Activated CD8-positive, alpha-beta memory T cell treated with anti-CD3 and anti-CD28 coated beads for 1 hour (primary cell): ENCODE measurements around the gene NAP1L1.

Source experiments
- DNase-seq, 2 donors: peaks; one replicate each; pipeline ENCODE4 v3.0.0-alpha.2; 2020; ENCODE audit warnings: low read depth in 1 of 2; ENCODE audit errors: extremely low read depth in 1 of 2

NAP1L1 gene

GRCh38 chr12:76041406-76041805 lies 43.1 kb downstream of the NAP1L1 start:
- no peak for DNase-seq

GRCh38 chr12:76040461-76040860 lies 44.0 kb downstream of the NAP1L1 start:
- no peak for DNase-seq

GRCh38 chr12:76038176-76038575 lies 46.3 kb downstream of the NAP1L1 start:
- no peak for DNase-seq

GRCh38 chr12:76037130-76038103 lies 47.1 kb downstream of the NAP1L1 start:
- no peak for DNase-seq

GRCh38 chr12:76035045-76035444 lies 49.4 kb downstream of the NAP1L1 start:
- no peak for DNase-seq

- DNase-seq, result no peak
Measured at GRCh38 chr12:76033081-76034011, 51.1 kb downstream of the NAP1L1 start.

- DNase-seq, result peak in 1 of 2 donors; percentile 11
Measured at GRCh38 chr12:76032043-76032981, 52.2 kb downstream of the NAP1L1 start.

- peak; percentile 82 to 86 for DNase-seq
Measured at GRCh38 chr12:76031414-76032042, 53.0 kb downstream of the NAP1L1 start, which contains the start of gene PHLDA1. Gene PHLDA1 (minus strand): TSS chr12:76031776.

- DNase-seq, result no peak
Measured at GRCh38 chr12:76031081-76031413, 53.4 kb downstream of the NAP1L1 start.

- DNase-seq, result peak in 1 of 2 donors; percentile 19
Measured at GRCh38 chr12:76030341-76031080, 54.0 kb downstream of the NAP1L1 start.

- no peak for DNase-seq
Measured at GRCh38 chr12:76029982-76030340, 54.5 kb downstream of the NAP1L1 start.

- no peak for DNase-seq
Measured at GRCh38 chr12:76028571-76029277, 55.8 kb downstream of the NAP1L1 start.

GRCh38 chr12:76026643-76027063 lies 57.8 kb downstream of the NAP1L1 start:
- no peak for DNase-seq

- no peak for DNase-seq
Measured at GRCh38 chr12:76025601-76026575, 58.6 kb downstream of the NAP1L1 start.

GRCh38 chr12:76024942-76025600 lies 59.4 kb downstream of the NAP1L1 start:
- no peak for DNase-seq

GRCh38 chr12:76024102-76024781 lies 60.2 kb downstream of the NAP1L1 start:
- DNase-seq, result no peak
